HG03159 (cell line): Measurements from ENCODE around the gene PPP1R2C.

ENCODE experiments used
- ATAC-seq: cut with Tn5 transposase; IDR thresholded peaks from one replicate; pipeline ENCODE4 v1.9.1; 2021; ENCODE audit warnings: mild to moderate bottlenecking, moderate library complexity; ENCODE audit not compliant: unreplicated experiment

The PPP1R2C gene

DNA sequence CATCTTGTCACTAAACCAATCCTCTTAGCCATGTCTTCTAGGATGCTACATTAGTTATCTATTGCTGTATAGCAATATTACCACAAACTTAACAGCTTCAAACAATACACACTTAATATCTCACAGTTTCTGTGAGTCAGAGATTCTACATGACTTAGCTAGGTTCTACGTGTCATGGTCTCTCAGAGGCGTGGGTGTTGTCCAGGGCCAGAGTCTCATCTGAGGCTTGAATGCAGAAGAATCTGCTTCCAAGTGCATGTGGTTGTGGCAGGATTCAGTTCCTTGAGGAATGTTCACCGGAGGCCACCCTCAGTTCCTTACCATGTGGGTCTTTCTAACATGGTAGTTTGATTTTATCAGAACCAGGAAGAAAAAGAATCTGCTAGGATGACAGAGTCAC is 26.4 kb downstream of the PPP1R2C start:
- no peak for ATAC-seq

DNA sequence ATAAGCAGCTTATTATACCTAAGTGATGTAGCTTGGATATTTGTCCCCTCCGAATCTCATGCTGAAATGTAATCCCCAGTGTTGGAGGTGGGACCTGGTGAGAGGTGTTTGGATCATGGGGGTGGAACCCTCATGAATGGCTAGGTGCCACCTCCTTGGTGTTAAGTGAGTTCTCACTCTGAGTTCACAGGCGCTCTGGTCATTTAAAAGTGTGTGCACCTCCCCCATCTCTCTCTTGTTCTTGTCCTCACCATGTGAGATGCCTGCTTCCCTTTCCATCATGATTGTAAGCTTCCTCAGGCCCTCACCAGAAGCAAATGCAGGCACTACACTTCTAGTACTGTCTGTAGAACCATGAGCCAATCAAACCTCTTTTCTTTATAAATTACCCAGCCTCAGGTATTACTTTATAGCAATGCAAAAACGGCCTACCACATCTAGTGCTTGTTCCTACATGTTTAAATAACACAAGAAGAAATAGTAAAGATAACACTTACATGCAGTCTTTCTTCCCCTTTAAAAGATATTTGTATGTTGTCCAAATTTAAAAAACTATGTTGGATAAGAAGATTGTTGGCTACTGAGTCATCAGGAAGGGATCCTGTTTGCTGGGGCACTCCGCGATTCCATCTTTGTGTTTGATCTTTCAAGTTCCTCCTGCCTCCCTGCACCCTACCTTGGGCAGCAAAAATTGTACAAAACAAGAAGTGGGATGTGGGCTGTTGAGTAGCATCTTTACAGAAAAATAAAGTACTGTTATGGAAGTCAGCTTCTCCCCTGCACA is 29.7 kb downstream of the PPP1R2C start:
- ATAC-seq, result no peak

DNA sequence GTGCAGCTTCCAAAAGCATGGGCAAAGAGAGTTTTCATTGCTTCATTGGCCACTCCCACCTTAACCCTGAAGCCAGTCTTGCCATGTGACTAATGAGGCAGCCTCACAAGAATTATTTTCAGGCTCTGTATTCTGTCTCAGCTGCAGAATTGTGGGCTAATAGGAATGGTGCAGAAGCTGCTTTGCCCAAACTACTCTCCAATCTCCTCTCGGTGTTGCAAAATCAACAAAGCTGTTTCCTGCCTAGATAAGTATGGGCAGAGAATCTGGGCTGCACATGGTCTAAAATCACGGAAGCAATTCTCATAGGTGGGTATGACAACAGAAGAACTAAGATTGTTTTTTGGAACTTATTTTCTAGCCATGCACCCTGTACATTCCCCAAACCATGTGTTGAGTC is 31.4 kb downstream of the PPP1R2C start:
- no peak for ATAC-seq

DNA sequence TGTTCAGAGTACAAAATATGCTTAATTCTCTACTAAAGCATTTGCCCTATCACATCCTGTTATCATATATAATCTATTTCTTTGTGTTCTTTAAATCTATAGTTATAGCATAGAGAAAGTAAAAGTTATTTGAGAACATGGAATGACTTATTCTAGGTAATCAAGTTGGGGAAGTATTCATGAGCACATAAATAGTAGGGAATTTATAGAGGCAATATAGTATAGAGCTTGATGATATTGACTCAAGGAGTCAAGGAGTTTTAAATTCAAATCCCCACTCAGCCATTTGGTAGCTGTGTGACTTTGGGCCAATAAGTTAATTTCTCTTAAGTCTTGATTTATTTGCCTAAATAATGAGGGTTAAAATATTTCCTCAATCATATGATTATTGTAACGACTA is 37.5 kb downstream of the PPP1R2C start:
- ATAC-seq, result no peak

DNA sequence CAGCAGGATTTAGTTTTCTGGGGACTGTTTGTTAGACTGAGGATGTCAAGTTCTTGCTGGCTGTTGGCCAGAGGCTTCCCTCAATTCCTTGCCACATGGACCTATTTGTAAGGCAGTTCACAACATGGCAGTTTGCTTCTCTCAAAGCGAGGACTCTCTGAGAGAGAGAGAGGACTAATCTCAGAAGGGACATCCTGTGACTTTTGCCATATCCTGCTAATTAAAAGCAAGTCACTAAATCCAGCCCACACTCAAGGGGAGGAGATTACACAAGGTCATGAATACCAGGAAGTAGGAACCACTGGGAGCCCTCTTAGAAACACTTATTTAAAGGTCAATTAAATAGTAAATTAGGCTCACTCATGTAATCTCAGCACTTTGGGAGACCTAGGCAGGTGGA is 38.2 kb downstream of the PPP1R2C start:
- ATAC-seq, result no peak

DNA sequence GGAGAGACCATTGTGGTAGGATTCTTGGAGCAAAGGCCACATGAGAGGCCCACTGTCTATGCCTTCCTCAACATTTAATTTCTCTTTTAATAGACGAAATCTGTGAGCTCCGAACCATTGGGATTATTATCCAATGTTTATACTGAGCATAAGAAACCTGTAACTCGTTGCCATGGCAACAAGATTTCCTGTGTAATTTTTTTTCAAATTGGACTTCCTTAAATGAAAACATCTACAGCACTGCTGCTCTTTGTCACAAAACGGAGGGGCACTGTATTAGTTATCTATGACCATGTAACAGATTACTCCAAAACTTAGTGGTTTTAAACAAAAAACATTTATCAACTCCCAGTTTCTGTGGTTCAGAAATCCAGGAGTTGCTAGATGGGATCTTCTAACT is 38.7 kb downstream of the PPP1R2C start:
- no peak for ATAC-seq

DNA sequence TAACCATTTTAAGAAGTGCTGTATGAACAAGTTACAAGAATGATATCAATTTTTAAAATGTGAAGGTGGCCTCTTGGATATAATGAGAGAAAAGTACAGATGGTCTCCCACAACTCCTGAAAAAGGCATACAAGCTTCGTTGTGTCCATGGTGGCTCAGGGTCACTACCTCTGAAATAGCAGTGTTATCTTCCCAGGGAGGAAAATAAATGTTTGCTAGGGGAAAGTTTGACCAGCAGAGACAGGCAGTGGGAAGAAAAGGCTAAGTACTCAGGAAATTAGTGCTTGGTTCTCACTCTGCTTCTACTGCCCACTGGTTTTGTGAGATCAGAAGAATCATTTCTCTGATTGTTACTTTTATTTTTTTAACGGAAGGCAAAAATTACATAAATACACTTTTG is 39.4 kb downstream of the PPP1R2C start:
- no peak for ATAC-seq

DNA sequence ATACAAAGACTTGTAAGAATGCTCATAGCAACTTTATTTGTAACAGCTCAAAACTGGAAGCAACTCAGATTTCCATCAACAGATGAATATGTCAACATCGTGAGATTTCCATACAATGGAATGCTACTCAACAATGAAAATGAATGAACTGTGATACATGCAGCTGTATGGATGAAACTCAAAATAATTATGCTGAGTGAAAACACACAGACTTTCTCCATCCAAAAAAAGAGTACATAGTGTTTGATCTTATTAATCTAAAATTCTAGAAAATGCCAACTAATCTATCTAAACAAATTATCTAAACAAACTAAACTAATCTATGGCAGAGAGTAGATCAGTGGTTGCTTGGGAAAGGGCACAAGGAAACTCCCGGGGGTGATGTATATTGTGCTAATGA is 42.7 kb downstream of the PPP1R2C start:
- no peak for ATAC-seq

DNA sequence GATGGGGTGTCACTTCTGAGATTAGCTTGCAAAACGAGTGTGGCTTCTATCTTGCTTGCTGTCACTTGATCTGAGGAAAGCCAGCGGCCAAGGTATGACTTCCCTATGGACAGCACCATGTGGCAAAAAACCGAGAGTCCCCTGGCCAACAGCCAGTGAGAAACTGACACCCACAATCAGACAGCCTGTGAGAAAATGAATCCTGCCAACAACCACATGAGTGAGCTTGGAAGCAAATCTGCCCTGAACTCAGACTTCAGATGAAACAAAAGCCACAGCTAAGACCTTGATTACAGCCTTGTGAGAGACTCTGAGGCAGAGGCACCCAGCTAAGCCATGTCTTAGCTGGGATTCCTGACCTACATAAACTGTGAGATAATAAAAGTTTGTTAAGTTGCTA is 45.5 kb downstream of the PPP1R2C start:
- ATAC-seq, result no peak
